ENCODE results near the gene DLG2. TPM values are rescaled to one million over a fixed set of nuclear protein-coding genes. Genes with fewer than 3 reads are reported as not detected.

DLG2 gene
- total RNA-seq, 4 donors from 2014 or later, result 1.3 to 4.7 (median 2.4) TPM

- Histone ChIP-seq H3K4me1 (no peaks in the 10 kb centered on the region), H3K27me3 (no peaks in the 10 kb centered on the region), H3K4me3 (no peak overlapping the region), H3K36me3 (no peaks in the 10 kb centered on the region), H3K27ac (no peak overlapping the region), H3K9me3 (no peaks in the 10 kb centered on the region)
- no peak for ATAC-seq
- DNase-seq, result no peak
- TF ChIP-seq, protein P1, sequence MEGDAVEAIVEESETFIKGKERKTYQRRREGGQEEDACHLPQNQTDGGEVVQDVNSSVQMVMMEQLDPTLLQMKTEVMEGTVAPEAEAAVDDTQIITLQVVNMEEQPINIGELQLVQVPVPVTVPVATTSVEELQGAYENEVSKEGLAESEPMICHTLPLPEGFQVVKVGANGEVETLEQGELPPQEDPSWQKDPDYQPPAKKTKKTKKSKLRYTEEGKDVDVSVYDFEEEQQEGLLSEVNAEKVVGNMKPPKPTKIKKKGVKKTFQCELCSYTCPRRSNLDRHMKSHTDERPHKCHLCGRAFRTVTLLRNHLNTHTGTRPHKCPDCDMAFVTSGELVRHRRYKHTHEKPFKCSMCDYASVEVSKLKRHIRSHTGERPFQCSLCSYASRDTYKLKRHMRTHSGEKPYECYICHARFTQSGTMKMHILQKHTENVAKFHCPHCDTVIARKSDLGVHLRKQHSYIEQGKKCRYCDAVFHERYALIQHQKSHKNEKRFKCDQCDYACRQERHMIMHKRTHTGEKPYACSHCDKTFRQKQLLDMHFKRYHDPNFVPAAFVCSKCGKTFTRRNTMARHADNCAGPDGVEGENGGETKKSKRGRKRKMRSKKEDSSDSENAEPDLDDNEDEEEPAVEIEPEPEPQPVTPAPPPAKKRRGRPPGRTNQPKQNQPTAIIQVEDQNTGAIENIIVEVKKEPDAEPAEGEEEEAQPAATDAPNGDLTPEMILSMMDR (IDR thresholded peaks at IDR 0.05 in 4 of 5, conservative IDR thresholded peaks at IDR 0.05 in 1 of 5), result no peak
- no peak for TF ChIP-seq POLR2A (IDR thresholded peaks at IDR 0.05)
- in situ Hi-C loops (cut with MboI; ENCODE audit: low sequenced_read_pairs in 4 of 4), result no loop called here
- intact Hi-C loops (cut with DNase I; ENCODE audit: low total_unique reads), result loop anchor here (10.0 kb wide), 1 partner anchor 426 kb away; no protein-coding TSS in a partner anchor
Measured at GRCh38 chr11:83720675-83721074, 1906.5 kb downstream of the DLG2 start.

GRCh38 chr11:83717537-83717936, 1909.6 kb downstream of the DLG2 start:
- ATAC-seq (no peak), DNase-seq (no peak)
- Histone ChIP-seq H3K36me3 (no peaks in the 10 kb centered on the region), H3K27ac (no peak overlapping the region), H3K27me3 (no peaks in the 10 kb centered on the region), H3K9me3 (no peaks in the 10 kb centered on the region), H3K4me3 (no peak overlapping the region), H3K4me1 (peaks cover 0 to 5% of the 10 kb centered on the region in 2 donors)
- TF ChIP-seq, protein P1 (IDR thresholded peaks at IDR 0.05 in 4 of 5, conservative IDR thresholded peaks at IDR 0.05 in 1 of 5), result no peak
- TF ChIP-seq POLR2A (IDR thresholded peaks at IDR 0.05), result no peak
- in situ Hi-C loops (cut with MboI; ENCODE audit: low sequenced_read_pairs in 4 of 4), result no loop called here
- intact Hi-C loops (cut with DNase I; ENCODE audit: low total_unique reads), result no loop called here

DNA sequence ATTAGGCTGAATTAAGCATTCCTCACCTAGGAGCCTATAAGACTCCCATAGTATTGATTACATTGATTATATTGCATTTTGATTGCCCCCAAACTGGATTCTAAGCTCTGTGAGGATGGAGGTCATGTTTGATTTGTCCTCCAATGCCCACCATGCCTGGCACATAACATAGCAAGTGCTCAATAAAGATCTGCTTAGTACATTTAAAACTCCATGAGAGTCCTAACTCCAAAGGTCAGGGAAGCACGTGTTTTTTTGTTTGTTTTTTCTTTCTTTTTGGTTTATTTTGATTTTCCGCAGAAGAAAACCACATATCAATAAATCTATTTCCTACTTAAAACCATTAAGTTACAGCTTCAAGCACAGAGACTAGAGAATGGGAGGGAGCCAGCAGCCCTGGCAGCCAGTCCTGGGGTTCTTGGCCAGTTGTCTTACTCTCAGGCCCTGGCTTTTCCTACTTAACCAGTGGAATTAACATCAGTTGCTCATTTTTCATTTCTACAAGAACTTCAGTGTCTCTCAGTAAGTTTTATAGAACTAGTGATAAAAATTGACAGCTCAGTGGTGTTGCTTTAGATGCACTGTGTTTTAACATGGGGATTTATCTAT, 1911.1 kb downstream of the DLG2 start:
- TF ChIP-seq, protein P1 (IDR thresholded peaks at IDR 0.05 in 4 of 5, conservative IDR thresholded peaks at IDR 0.05 in 1 of 5), result no peak
- TF ChIP-seq POLR2A (IDR thresholded peaks at IDR 0.05), result no peak
- H3K4me1 ChIP-seq, result peaks cover 0 to 5% of the 10 kb centered on the region in 2 donors
- DNase-seq (no peak), ATAC-seq (no peak)
- no peaks in the 10 kb centered on the region for H3K9me3 ChIP-seq
- no peak overlapping the region for H3K4me3 ChIP-seq
- H3K27ac ChIP-seq, result no peak overlapping the region
- H3K36me3 ChIP-seq, result no peaks in the 10 kb centered on the region
- H3K27me3 ChIP-seq, result no peaks in the 10 kb centered on the region
- in situ Hi-C loops (cut with MboI; ENCODE audit: low sequenced_read_pairs in 4 of 4) (no loop called here), intact Hi-C loops (cut with DNase I; ENCODE audit: low total_unique reads) (no loop called here)

GRCh38 chr11:83713708-83714107, 1913.4 kb downstream of the DLG2 start:
- in situ Hi-C loops (cut with MboI; ENCODE audit: low sequenced_read_pairs in 4 of 4), result no loop called here
- no peaks in the 10 kb centered on the region for H3K36me3 ChIP-seq
- no peaks in the 10 kb centered on the region for H3K27me3 ChIP-seq
- no peak overlapping the region for H3K4me3 ChIP-seq
- no peaks in the 10 kb centered on the region for H3K9me3 ChIP-seq
- peaks cover 0 to 5% of the 10 kb centered on the region in 2 donors for H3K4me1 ChIP-seq
- ATAC-seq, result peak; percentile 94 to 96
- peak; percentile 34 to 64 for DNase-seq
- H3K27ac ChIP-seq, result no peak overlapping the region
- TF ChIP-seq, protein P1 (IDR thresholded peaks at IDR 0.05 in 4 of 5, conservative IDR thresholded peaks at IDR 0.05 in 1 of 5), result no peak
- TF ChIP-seq POLR2A (IDR thresholded peaks at IDR 0.05), result no peak
- intact Hi-C loops (cut with DNase I; ENCODE audit: low total_unique reads), result no loop called here

DNA sequence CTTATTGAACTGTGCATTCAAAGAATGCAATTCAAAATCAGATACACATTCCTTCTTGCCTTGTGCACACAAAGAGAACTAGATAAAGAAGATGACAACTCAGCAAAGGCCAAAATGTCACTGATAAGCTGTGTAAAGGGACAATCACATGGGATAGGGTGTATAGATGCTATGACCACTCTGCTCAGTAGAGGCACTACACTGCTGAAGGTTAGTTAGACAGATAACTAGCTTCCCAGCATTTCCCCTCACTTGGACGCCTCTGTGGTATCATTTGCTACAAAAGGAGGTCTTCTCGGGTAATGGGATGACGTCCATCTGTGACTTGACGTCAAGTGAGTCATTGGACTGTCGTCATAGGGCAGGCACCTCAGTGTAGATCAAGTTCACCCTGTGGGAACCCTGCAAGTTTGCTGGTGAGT, 1916.0 kb downstream of the DLG2 start:
- no peak for ATAC-seq
- H3K4me3 ChIP-seq, result no peak overlapping the region
- in situ Hi-C loops (cut with MboI; ENCODE audit: low sequenced_read_pairs in 4 of 4), result no loop called here

More for the DNA sequence above, 1916.0 kb downstream of the DLG2 start:
- intact Hi-C loops (cut with DNase I; ENCODE audit: low total_unique reads), result no loop called here
- Histone ChIP-seq H3K9me3 (no peaks in the 10 kb centered on the region), H3K36me3 (no peaks in the 10 kb centered on the region), H3K27me3 (no peaks in the 10 kb centered on the region), H3K27ac (no peak overlapping the region), H3K4me1 (peaks cover 0 to 5% of the 10 kb centered on the region in 2 donors)
- no peak for DNase-seq
- TF ChIP-seq, protein P1 (IDR thresholded peaks at IDR 0.05 in 4 of 5, conservative IDR thresholded peaks at IDR 0.05 in 1 of 5), result no peak
- TF ChIP-seq POLR2A (IDR thresholded peaks at IDR 0.05), result no peak
